Inferior parietal cortex (tissue), 1 donor: ENCODE data around the gene MAP7D2.

ENCODE experiments used
- DNase-seq: peaks from one replicate; pipeline ENCODE4 v3.0.0-alpha.2; 2016; ENCODE audit errors: extremely low spot score

Gene MAP7D2

DNA sequence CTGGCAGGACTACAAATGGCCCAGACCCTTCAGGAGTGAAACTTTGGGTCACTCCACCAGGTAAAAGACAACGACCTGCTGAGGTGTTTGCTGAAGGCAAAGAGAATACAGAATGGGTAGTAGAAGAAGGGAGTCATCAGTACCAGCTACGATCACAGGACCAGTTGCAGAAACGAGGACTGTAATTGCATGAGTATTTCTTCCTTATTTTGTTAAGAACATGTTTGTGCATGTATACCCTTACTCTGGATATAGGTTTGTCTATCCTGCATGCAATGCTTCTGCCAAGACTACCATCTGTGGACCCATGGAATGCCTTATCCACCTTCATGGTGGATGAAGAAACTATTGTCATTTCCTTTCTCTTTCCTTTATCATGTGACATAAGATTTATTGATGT is 77.7 kb downstream of the MAP7D2 start:
- no peak for DNase-seq

DNA sequence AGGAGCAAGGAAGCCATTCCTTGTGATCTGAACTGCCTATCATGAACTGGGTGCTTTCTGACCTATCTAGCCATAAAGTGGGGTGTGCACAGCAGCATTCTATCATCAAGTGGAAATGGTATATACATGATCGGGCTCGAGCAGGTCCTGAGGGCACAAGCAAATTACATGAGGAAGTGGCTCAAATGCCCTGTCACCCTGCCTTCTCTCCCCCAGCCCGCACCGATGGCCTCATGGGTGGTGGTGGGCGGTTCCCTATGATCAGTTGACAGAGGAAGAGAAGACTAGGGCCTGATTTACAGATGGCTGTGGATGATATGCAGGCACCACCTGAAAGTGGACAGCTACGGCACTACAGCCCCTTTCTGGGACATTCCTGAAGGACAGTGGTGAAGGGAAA is 79.5 kb downstream of the MAP7D2 start:
- DNase-seq = no peak

DNA sequence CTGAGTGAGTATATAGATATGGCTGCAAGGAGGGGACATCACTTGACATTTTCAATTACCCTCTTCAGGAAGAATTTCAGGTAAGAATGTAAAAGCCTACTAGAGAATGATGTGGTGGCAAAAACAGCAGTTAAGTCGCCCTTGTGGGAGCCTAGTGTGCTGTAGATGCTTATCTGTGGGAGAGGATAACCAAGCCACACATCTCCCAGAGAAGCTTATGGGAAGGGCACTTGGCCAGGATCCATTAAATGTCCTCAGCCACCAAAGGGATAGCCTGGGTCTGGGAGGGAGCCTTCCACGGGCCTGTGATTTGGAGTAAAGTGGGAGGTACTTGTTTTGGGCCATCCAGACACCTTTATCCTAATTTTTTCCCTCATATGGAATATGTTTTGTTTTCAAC is 84.5 kb downstream of the MAP7D2 start:
- DNase-seq = no peak

DNA sequence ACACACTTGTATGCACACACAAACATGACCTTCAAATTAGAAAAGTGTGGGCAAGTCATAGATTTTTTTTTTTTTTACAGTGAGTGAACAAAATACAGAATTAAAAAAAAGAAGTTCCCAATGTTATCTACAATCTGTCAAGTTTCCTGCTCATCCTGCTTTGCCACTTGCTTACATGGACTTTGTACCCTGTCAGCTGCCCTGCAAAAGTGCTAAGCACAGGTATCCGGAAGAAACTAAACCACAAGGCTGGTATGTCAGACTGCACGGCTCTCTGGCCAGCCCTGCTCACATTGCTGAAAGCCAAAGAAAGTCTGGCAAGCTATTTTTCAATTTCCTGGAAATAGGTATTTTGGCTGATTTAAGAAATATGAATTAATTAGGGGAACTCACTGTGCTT is 87.0 kb downstream of the MAP7D2 start:
- no peak for DNase-seq

DNA sequence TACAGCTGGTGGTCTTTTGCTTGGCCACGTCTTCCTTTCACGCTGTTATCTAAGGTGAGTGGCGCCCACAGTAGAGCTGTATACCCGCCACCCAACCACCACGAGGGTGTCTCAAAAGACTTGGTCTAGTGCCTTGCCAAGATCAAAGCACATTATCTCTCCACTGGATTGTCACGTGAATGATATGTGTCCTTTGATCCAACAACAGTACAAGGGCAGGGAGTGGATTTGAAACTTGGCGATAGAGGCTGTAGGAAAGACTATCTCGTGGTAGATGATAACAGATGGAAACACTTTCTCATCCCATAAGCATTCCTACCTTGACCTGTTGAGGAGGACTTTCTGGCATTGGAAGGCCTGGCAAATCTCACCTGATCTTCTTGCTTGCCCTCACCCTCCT is 88.1 kb downstream of the MAP7D2 start:
- DNase-seq = no peak

DNA sequence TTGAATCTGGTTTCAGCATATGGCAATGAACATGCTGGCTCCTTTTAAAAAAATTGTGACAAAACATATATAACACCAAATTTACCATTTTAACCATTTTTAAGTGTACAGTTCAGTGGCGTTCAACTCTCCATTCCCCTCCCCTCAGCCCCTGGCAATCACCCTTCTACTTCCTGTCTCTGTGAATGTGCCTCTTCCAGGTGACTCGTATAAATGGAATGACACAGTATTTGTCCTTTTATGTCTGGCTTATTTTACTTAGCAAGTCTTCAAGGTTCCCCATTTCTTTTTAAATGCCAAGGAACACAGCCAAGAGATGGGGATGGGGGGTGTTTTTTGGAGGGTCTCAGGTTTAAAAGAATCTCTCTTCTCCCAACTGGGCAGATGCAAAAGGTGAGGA is 90.4 kb downstream of the MAP7D2 start:
- DNase-seq = no peak

DNA sequence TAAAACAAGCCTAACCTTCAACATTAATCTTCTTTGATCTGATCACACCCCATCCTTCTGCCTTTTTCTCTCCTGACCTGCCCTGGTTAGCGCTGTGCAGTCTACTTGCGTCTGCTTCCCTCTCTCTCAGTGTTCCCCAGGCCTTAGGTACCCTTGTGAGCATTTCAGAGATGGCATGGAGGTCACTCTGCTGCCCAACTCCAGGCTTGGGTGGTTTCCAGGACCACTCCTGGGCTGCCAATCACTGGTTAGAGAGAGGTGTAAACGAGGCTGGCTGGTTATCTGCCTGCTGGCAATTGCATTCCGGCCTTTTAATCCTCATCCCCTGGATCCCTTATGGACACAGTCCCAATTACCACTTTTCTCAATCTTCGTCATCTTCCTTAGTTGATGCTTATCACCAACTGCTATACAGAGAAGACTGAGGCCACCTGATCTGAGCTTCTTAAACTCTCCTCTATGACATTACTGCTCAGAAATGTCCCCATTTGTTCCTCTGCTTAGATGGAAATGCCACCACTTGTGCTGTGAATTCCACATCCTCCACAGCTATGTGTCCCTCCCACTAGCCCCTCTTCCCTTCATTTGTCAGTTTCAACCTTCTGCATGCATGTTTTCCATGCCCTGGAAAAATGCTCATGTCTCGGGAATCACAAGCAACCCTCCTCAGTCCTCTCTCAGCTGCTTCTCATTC is 96.9 kb downstream of the MAP7D2 start:
- DNase-seq = no peak

DNA sequence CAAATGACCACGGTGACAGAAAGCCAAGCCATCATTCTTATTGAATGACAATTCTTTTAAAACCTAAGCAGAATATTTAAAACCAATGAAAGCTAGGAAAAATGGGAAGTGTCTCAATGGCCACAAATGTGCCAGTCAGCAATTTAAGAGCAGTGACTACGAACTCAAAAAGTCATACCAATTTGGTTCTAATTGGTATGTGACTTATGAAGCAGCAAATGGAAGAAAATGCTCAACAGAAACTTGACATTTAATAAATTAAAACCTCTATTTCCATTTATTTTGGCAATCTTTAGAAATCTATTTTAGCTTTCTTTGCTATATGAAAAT is 100.1 kb downstream of the MAP7D2 start:
- DNase-seq = no peak

DNA sequence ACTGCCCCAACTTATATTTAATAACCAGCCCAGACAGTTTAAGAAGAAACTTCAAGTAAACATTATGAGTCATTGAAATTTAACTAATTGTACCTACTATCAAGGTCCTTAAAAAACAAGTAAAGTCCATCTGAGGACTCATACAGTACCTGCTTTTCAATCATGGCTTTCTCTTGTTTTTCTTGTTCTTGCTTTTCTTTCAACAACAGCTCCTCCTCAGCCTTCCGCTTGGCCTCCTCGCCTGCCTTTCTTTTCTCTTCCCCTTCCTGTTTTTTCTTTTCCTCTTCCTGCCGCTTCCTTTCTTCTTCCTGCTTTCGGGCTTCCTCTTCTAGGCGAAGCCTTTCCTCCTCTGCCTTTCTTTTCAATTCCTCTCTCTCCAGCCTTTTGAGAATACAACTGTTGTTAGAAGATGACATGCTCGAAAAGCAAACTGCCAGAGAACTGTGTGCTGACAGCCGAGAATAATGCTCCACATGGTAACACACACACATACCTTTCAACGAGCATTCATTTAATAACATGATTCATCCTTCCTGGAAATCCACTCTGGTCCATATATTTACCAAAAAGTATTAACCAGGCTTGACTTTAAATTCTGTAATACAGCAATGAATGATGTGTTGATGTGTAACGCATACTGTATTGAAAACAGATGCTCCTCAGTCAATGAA is 100.6 kb downstream of the MAP7D2 start:
- no peak for DNase-seq

DNA sequence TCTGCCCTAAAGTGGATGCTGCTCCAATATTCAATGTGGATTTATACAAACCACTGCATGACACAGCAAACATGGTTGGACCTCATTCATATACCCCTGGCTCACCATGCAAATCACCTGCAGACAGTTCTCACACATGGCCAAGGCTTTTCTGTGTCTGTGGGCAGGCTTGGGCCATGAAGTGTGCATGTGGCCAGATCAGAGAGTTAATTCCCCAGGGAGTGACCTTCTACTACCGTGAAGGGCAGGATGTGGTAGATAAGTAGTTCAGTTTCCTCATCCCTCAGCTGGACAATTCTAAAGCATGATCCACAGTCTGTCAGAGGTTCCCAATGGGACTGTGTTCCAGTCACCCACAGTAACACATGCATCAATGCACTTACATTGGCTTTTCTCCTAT is 101.3 kb downstream of the MAP7D2 start:
- no peak for DNase-seq

DNA sequence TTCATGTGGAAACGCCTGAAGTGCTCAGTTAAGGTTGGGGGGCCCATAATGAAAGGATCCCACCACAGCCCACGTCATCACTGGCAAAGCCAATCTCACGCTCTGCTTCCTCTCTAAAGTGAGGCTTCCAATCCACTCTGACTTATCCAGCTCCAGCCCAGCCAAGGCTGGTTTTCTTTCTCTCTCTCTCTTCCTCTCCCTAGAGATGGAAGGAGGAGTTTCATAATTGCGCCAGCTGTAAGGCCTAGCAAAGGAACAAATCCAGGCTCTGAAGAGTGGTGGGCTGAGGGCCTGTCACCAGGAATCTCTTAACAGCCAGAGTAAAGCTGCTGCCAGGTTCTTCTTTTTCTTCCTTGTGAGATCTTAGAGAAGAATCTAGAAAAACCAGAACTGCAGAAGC is 105.1 kb downstream of the MAP7D2 start:
- no peak for DNase-seq

DNA sequence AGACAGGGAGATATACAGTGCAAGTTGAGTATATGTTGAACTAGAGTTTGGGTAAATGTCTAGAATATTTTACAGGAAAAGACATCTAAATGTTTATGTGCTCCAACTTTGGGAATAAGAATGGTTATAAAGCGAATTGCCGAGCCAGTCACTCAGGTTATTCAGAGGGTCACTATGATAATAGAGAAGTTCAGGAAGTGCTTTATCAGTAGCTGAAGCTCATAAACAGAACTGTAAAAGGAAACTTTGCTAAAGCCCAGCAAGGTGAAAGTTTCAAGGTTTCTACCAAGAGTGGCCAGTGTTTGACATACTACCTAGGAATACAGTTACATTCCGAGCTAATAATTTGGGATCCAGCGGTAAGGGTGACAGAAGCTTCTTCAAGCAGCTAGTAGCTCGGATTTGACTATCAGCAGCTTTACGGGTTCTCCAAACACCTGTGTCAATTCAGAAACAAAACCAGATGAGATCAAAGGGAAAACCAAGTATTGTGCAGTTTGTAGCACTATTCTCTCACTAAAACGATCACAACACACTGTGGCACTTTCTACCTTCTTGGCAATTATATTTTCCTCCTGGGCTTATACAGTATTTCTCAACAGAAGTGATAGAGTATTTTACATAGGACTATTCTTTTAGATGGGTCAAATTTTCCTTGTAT is 108.6 kb downstream of the MAP7D2 start:
- no peak for DNase-seq

DNA sequence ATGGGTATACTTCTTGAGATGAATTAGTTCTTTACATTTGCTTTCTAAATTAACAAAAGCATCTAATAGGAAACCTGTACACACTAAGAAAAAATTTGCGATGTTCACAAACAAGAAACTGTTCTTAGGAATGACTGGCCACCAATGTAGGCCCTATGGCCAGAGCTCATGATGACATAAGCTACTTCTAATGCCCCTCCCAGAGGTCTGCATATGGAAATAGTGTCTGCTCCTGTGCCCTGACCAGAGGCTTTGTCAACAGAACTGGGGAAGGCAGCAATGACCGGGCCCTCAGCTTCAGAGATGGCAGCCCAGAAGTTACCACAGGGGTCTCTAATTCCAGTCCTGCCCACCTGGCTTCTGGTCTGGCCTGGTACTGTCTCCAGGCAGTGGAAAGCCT is 110.8 kb downstream of the MAP7D2 start:
- DNase-seq = no peak

DNA sequence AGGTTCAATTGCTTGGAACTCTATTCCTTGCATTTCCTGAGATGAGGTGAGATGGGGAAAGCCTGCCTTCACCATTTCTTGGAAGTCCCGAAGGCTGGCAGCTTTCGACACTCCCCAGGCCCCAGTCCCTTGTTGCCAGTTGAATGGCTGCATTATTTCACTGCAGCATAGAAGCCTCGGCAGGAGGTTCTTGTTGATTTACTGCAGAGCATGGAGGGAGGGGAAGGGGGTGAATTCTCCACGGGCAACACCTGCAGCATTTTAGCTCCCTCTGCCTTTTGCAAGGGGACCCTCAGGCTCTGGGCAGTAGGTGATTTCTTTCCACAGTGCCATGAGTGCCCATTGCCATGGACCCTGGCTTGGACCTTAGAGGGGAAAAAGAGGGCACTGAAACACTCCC is 115.1 kb downstream of the MAP7D2 start:
- DNase-seq = no peak

DNA sequence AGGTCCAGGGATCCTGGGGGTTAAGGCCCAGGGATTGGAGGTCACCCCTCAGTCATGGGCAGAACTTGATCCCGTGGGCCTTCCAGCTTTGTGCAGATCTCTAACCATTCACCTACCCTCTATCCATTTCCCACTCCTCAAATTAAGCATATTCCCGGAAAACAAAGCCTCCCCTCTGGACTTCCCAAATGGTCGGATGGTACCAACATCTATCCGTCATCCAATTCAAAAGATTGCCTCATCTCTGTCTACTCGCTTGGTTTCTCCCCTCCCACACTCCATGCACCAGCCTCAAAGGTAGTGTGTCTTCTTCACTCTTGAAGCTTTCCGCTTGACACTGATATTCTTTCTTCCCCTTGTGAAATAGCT is 125.4 kb downstream of the MAP7D2 start:
- no peak for DNase-seq

DNA sequence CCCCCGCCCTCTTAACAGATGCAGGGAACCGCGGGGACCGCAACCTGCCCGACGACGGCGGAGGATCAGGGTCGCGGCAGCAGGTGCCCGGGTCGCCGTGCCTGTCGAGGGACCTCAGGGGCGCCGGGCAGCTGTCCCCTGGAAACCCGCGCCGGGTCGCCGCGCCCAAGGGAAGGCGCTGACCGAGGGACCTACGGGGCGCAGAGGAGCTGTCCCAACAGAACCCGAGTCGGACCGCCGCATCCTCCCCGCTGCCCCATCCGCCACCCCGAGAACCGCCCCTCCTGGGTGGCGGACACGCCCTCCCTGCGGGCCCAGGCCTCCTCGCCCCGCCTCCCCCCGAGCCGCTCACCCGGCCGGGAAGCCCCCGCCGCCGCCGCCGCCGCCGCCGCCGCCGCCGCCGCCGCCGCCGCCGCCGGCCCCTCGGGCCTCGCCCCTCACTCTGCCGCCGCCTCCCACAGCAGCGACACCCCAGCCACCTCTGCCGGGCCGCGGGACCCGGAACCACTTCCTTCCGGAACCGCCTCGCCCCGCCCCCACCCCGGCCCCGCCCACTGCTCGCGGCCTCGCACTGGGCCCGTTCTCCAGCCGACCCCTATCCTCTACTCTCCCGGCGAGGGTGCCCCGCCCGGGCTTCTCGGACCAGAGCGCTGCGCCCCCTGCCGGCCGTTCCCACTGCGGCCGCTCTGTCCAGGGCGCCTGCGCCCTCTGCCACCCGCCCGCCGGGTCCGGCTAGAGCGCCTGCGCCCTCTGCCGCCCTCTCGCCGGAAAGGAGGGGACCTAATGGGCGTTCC is 126.0 kb downstream of the MAP7D2 start, which contains the start of gene BCLAF3:
TSS of gene BCLAF3 (minus strand) at position 506 of the 794 bp plus-strand sequence. CDS start 20,797 bp downstream, outside the sequence.
- DNase-seq = peak; percentile 78

DNA sequence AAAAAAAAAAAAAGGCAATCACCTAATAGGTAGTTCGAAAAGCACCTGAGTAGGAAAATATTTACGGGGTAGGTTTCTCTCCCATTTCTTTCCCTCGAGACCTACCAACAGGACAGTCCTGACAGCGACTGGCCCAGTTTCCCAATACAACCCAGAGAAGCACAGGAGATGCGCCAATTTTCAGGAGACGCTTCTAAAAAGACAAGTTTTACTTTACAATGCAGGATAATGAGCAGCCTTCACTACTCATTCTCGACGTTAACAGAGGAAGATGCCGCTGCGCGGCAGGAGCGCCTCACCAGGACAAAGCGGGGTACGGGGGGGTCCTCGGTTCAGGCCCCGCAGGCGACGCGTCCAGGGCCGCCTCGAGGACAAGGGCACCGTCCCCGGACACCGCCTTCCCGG is 126.6 kb downstream of the MAP7D2 start:
- peak; percentile 5 for DNase-seq

DNA sequence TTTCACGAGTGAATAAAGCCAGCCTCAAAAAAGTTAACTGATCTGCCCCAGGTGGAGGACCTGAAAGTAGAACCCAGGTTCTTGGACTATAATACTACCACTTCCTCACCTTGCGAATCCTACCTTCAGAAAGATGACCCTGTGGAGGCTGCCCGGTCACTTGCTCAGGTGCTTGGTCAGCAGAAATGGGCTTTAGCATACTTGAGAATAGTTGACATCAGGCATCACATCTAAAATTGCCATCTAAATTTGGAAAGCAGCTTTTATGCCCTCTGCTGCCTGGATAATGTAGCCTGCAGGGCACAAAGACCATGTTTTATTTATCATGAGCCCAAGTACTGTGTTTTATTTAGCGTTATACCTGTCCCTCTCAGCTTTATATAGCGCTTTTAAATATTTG is 128.9 kb downstream of the MAP7D2 start:
- no peak for DNase-seq

DNA sequence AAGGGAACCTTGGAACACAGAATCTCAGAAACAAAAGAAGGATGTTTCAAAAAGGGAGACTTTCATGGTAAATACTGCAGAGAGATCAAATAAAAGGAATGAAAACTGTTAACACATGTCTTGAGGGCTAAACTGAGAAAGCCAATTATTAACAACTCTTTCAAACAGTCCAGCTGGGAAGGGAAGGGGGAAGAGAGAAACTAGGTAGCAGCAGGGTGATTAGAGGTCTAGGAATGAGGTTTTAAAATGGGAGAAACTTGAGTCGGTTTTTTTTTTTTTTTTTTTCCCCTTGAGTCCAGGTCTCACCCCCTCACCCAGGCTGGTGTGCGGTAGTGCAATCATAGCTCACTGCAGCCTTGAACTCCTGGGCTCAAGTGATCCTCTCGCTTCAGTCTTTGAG is 130.2 kb downstream of the MAP7D2 start:
- no peak for DNase-seq

DNA sequence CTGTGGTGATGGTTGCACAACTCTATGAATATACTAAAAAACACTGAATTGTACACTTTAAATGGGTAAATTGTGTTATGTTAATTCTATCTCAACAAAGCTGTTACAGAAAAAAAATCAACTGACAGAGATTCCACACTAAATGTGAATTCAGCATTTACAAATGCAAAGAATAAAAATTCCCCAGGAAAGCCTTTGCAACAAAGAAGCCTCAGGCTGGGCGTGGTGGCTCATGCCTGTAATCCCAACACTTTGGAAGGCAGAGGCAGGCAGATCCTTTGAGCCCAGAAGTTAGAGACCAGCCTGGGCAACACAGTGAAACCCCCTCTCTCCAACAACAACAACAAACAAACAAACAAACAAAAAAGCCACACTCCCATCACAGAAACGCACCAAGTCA is 134.8 kb downstream of the MAP7D2 start:
- no peak for DNase-seq

DNA sequence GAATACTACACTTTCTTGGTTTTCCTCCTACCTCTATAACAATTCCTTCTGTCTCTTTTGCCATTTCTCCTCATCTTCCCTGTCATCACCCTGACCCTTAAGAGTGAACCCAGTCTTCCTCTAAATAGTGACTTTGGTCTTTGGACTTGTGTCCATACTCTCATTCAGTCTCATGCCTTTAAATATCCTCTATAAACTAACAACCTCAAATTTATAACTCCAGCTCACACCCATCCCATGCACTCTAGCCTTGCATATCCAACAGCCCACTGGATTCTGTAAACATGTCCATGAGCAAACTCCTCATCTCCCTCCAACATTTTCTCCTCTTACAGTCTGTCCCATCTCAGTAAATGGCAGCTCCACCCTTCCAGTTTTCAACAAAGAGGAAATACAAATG is 140.9 kb downstream of the MAP7D2 start:
- DNase-seq = no peak

DNA sequence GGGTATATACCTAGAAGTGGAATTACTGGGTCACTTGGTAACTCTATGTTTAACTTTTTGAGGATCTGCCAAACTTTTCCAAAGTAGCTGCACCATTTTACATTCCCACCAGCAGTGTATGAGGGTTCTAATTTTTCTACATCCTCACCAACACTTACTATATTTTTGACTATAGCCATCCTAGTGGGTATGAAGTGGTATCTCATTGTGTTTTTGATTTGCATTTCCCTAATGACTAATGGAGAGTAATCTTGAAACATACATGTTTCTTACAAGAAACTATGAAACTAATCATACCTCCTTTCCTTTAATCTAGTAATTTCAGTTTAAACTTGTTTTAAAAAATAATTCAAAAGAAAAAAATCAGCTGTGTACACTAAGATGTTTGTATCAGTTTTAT is 143.7 kb downstream of the MAP7D2 start:
- no peak for DNase-seq

DNA sequence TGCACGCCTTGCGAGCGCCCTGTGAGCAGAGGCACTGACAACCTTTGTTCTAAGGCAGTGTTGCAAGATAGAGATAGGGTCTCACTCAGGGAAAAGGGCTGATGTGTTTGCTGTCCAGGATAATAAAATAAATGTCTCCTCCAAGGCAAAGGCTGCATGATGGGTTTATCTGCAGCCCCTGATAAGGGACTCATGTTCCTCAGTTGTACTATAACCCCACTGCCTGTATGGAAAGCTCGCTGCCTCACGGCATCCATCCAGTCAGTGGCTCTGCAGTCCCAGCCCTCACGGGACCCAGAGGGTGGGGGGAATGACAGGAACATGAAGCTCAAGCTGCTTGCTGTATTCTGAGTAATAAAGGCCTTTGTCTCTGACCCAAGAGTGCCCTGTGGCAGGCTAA is 148.4 kb downstream of the MAP7D2 start:
- no peak for DNase-seq
